SK-N-SH (cell line): Measurements from ENCODE around the gene PRICKLE2. TPM values are rescaled to one million over a fixed set of nuclear protein-coding genes. Genes with fewer than 3 reads are reported as not detected.
A peak's percentile ranks its signal among the peaks of the same experiment; 100 is the strongest.

Experiments
- CTCF ChIA-PET: fragments of 300-600, 350-600 bp; formaldehyde crosslinking; extraction: SDS; loops from one replicate; lab custom pipeline; 2021; lab: Yijun Ruan, JAX
- POLR2A ChIA-PET: fragments of 350-600 bp; sonication (Branson Sonifier 250); formaldehyde crosslinking; extraction: SDS; loops from one replicate; lab custom pipeline; 2020; ENCODE audit warnings: antibody characterized with exemption, inconsistent platforms; lab: Yijun Ruan, JAX
- DNase-seq: peaks from one replicate; pipeline ENCODE4 v3.0.0; 2012
- H2AFZ ChIP-seq: fragments of 200-600 bp; sonication (generic); 2 replicates; pipeline ENCODE4 v1.8.1; 2016; ENCODE audit warnings: antibody characterized with exemption, mild to moderate bottlenecking, low read depth
- H3F3A ChIP-seq: fragments of 200-600 bp; sonication (generic); replicated peaks from 2 replicates; pipeline ENCODE3; 2016; ENCODE audit warnings: antibody characterized with exemption, mild to moderate bottlenecking; ENCODE audit not compliant: insufficient read depth
- H3K27ac ChIP-seq, 2 experiments: fragments of 200-500 bp in 1 of 2; fragments of 200-600 bp in 1 of 2; sonication (Bioruptor generic) in 1 of 2; sonication (generic), shearing (Covaris generic) in 1 of 2; 2 replicates each; pipeline versions ENCODE4 v1.5.1 to v1.6.1; 2014 to 2016; ENCODE audit warnings: low read depth in 2 of 2, inconsistent platforms in 1 of 2, low read length in 1 of 2, mild to moderate bottlenecking in 1 of 2, mixed read lengths in 1 of 2
- H3K27me3 ChIP-seq: fragments of 200-600 bp; sonication (generic), shearing (Covaris generic); 2 replicates; pipeline ENCODE4 v1.6.1; 2016; ENCODE audit warnings: mixed run types; ENCODE audit not compliant: insufficient read depth
- H3K36me3 ChIP-seq, 2 experiments: fragments of 200-500 bp in 1 of 2; fragments of 200-600 bp in 1 of 2; sonication (Bioruptor generic) in 1 of 2; sonication (generic) in 1 of 2; replicated peaks in 1 of 2; 2 replicates each; pipeline versions ENCODE3 to v1.5.1; 2014 to 2016; ENCODE audit warnings: low read length in 1 of 2, mild to moderate bottlenecking in 1 of 2; ENCODE audit not compliant: insufficient read depth in 2 of 2, control insufficient read depth in 1 of 2
- H3K4me1 ChIP-seq, 2 experiments: fragments of 200-500 bp in 1 of 2; fragments of 200-600 bp in 1 of 2; sonication (Bioruptor generic) in 1 of 2; sonication (generic), shearing (Covaris generic) in 1 of 2; 2 replicates each; pipeline versions ENCODE4 v1.5.1 to v1.6.1; 2014 to 2016; ENCODE audit warnings: low read depth in 1 of 2, low read length in 1 of 2, mixed run types in 1 of 2; ENCODE audit not compliant: insufficient read depth in 2 of 2, control insufficient read depth in 1 of 2
- H3K4me2 ChIP-seq: fragments of 200-600 bp; sonication (generic), shearing (Covaris generic); 2 replicates; pipeline ENCODE4 v1.6.1; 2017; ENCODE audit warnings: mixed run types
- H3K4me3 ChIP-seq, 2 experiments: fragments of 200-500 bp in 1 of 2; fragments of 200-600 bp in 1 of 2; sonication (Bioruptor generic) in 1 of 2; sonication (generic), shearing (Covaris generic) in 1 of 2; 2 replicates each; pipeline versions ENCODE4 v1.5.1 to v1.8.1; 2014 to 2016; ENCODE audit warnings: low read depth in 2 of 2, inconsistent platforms in 1 of 2, low read length in 1 of 2, mild to moderate bottlenecking in 1 of 2, mixed read lengths in 1 of 2, moderate library complexity in 1 of 2
- H3K79me2 ChIP-seq: fragments of 200-600 bp; sonication (generic); 2 replicates; pipeline ENCODE4 v1.8.1; 2017; ENCODE audit warnings: mild to moderate bottlenecking; ENCODE audit not compliant: insufficient read depth
- H3K9ac ChIP-seq: fragments of 200-600 bp; sonication (generic); 2 replicates; pipeline ENCODE4 v1.6.1; 2017; ENCODE audit warnings: mixed run types
- H3K9me2 ChIP-seq: fragments of 200-600 bp; sonication (generic); 2 replicates; pipeline ENCODE4 v1.6.1; 2017; ENCODE audit warnings: mixed run types
- H3K9me3 ChIP-seq: fragments of 200-600 bp; sonication (generic); 2 replicates; pipeline ENCODE4 v1.6.1; 2017; ENCODE audit warnings: mixed run types, mild to moderate bottlenecking, moderate library complexity
- H4K20me1 ChIP-seq: fragments of 200-600 bp; sonication (generic); 2 replicates; pipeline ENCODE4 v1.6.1; 2017; ENCODE audit warnings: mild to moderate bottlenecking, mixed run types; ENCODE audit not compliant: insufficient read depth
- CHD2 ChIP-seq: fragments of 150-350 bp; IDR thresholded peaks from 2 replicates; pipeline ENCODE4 v1.6.1; 2018; ENCODE audit warnings: low read length; ENCODE audit not compliant: partially characterized antibody
- EP300 ChIP-seq, 2 experiments: IDR thresholded peaks; 2 replicates each; pipeline versions ENCODE4 v1.4.0 to v1.6.1; 2012; ENCODE audit warnings: borderline replicate concordance in 1 of 2, low read depth in 1 of 2, low read length in 1 of 2
- FOXM1 ChIP-seq: IDR thresholded peaks from 2 replicates; pipeline ENCODE4 v1.4.0; 2012; ENCODE audit warnings: low read depth, mild to moderate bottlenecking
- JUND ChIP-seq: IDR thresholded peaks from 2 replicates; pipeline ENCODE4 v1.4.0; 2012
- MEF2A ChIP-seq: IDR thresholded peaks from 2 replicates; pipeline ENCODE4 v1.4.0; 2012; ENCODE audit warnings: low read depth, borderline replicate concordance
- MXI1 ChIP-seq: IDR thresholded peaks from 2 replicates; pipeline ENCODE4 v1.6.1; 2012; ENCODE audit warnings: mild to moderate bottlenecking, low read depth, low read length, improper control_type of control experiment
- NFIC ChIP-seq: IDR thresholded peaks from 2 replicates; pipeline ENCODE4 v1.4.0; 2012; ENCODE audit warnings: borderline replicate concordance
- NRF1 ChIP-seq: IDR thresholded peaks from 2 replicates; pipeline ENCODE4 v1.6.1; 2012; ENCODE audit warnings: low read depth, mild to moderate bottlenecking, low read length
- POLR2AphosphoS5 ChIP-seq: IDR thresholded peaks from 2 replicates; pipeline ENCODE4 v1.6.1; 2012; ENCODE audit warnings: low read depth, low read length
- RCOR1 ChIP-seq: fragments of 150-350 bp; IDR thresholded peaks from 2 replicates; pipeline ENCODE4 v1.6.1; 2017; ENCODE audit warnings: antibody characterized with exemption, low read length
- RFX5 ChIP-seq: IDR thresholded peaks from 2 replicates; pipeline ENCODE4 v1.6.1; 2012; ENCODE audit warnings: mild to moderate bottlenecking, improper control_type of control experiment, low read length
- WGBS: methylation state at CpG from one replicate; pipeline ENCODE4 v1.1.6; 2017; ENCODE audit warnings: low lambda C conversion rate; 5-methylcytosine and 5-hydroxymethylcytosine counted together
- polyA plus RNA-seq, 3 experiments: library from polyadenylated mRNA; depleted of rRNA; stranded (reverse); fragments of >200 nt; gene quantifications; 2 replicates each; pipeline ENCODE4 v1.2.3, GENCODE V29; 2012
- TF ChIP-seq, protein P1 (sequence below): IDR thresholded peaks from 2 replicates; pipeline ENCODE4; 2012
- TF ChIP-seq, protein P2 (sequence below): IDR thresholded peaks from 2 replicates; pipeline ENCODE4 v1.4.0; 2012; ENCODE audit warnings: low read depth, borderline replicate concordance

The PRICKLE2 gene
- polyA plus RNA-seq, 1 of the 3 experiments (the other 2 are of a cell fraction): 0.67 TPM

DNA sequence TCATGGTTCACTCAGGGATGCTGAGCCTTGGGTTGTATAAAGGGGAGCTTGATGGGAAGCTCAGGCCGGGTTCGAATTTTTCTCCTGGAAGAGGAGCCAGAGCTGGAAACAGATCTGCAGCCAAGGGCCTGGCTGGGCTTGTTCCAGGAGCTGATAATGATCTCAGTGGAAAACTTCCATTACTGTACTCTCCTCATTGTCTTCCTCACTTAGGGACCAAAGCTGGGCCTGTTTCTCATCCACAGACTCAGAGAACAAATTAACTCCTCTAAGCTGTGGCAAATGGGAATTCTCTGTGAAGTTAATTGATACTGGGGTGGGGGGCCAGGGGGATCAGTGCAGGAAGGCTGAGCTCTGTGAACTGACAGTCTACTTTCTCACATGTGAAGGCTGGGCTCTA lies 92.0 kb downstream of the PRICKLE2 start (continued):
- TF ChIP-seq RCOR1 (peak; percentile 49; the same call in 1 of the 2 replicates), RFX5 (0 out of 2 replicates have a peak, but pooled peaks have one; percentile 12), MXI1 (peak; percentile 60; the same call in 1 of the 2 replicates), MEF2A (no peak), NRF1 (no peak), NFIC (peak; percentile 38; the same call in 1 of the 2 replicates), CHD2 (no peak), POLR2AphosphoS5 (no peak), JUND (0 out of 2 replicates have a peak, but pooled peaks have one; percentile 3), FOXM1 (no peak)
- TF ChIP-seq, protein P1, sequence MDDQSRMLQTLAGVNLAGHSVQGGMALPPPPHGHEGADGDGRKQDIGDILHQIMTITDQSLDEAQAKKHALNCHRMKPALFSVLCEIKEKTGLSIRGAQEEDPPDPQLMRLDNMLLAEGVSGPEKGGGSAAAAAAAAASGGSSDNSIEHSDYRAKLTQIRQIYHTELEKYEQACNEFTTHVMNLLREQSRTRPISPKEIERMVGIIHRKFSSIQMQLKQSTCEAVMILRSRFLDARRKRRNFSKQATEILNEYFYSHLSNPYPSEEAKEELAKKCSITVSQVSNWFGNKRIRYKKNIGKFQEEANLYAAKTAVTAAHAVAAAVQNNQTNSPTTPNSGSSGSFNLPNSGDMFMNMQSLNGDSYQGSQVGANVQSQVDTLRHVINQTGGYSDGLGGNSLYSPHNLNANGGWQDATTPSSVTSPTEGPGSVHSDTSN: peak; percentile 26
- TF ChIP-seq, protein P2, sequence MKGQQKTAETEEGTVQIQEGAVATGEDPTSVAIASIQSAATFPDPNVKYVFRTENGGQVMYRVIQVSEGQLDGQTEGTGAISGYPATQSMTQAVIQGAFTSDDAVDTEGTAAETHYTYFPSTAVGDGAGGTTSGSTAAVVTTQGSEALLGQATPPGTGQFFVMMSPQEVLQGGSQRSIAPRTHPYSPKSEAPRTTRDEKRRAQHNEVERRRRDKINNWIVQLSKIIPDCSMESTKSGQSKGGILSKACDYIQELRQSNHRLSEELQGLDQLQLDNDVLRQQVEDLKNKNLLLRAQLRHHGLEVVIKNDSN: no peak

DNA sequence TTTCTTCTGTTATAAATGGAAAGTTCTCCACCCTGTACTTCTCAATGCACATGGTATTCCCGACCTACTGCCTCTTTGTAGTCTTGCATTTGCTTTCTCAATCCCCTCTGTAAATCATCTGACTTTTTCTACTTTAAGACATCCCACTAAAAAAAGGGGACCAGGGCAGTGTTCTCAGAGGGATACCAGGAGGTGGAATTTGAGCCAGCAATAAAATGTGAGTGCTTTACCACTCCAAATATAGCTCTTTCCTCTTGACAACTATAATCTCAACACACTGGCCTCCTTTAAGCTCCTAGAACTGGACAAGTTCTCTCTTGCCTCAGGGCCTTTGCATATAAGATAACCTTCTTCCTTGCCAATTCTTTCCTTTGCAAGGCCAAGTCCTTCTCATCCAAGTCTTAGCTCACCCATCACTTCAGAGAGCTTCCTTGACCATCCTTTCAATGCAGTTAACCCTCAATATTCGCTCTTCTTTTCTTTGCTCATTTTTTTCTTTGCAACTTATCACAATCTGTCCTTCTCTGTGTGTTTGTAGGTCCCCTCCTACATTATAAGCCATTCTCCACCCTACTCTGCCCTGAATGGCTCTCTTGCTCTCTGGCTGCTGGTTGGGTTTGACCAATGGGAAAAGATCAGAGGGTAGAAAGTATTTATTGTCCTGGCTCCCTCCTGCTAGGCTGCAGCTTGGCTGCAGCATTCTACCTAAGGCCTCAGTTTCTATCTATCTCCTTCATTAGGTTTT lies 93.4 kb downstream of the PRICKLE2 start:
- TF ChIP-seq, protein P2: no peak
- no peak for TF ChIP-seq EP300 (IDR thresholded peaks at IDR 0.05; ENCODE audit: borderline replicate concordance in 1 of 2, low read depth in 1 of 2, low read length in 1 of 2)
- H3K9me3 ChIP-seq: no peaks in the 10 kb centered on the region
- CTCF ChIA-PET: no interaction called here
- H3K79me2 ChIP-seq: no peaks in the 10 kb centered on the region
- no peaks in the 10 kb centered on the region for H3K27me3 ChIP-seq
- H3K27ac ChIP-seq: no peak overlapping the region; a peak in 1 of 4 replicates
- no peak for DNase-seq
- H3K4me2 ChIP-seq: no peak overlapping the region
- 81% methylated on average over 2 of the region's 2 CpGs for WGBS
- H3K9ac ChIP-seq: no peak overlapping the region
- no peak overlapping the region for H2AFZ ChIP-seq
- no peaks in the 10 kb centered on the region for H4K20me1 ChIP-seq
- POLR2A ChIA-PET: interaction anchor here (0.7 kb wide), 1 partner anchor 15 kb away, joined by 3 read pairs; no protein-coding TSS in a partner anchor
- H3F3A ChIP-seq: no peaks in the 10 kb centered on the region
- H3K9me2 ChIP-seq: no peaks in the 10 kb centered on the region
- H3K36me3 ChIP-seq: no peaks in the 10 kb centered on the region
- peaks cover 15 to 25% of the 10 kb centered on the region in 2 experiments; a peak in 3 of 4 replicates for H3K4me1 ChIP-seq
- H3K4me3 ChIP-seq: no peak overlapping the region
